ENCODE results near the gene KANK2.
"Not testable (repeated sequence)": the region's sequence is repeated elsewhere in the genome, so short reads cannot be mapped to it uniquely, and the experiment has no call there.

The KANK2 gene

GRCh38 chr19:11123114-11123513, 74.2 kb downstream of the KANK2 start:
- in situ Hi-C loops (cut with HindIII; ENCODE audit: low sequenced_read_pairs) = no loop called here
- TF ChIP-seq CTCF (IDR thresholded peaks at IDR 0.05; ENCODE audit: low read depth, low read length, missing control alignments) = no peak
- H3K4me3 ChIP-seq (ENCODE audit: low read depth, low read length) = no peak overlapping the region
- DNase-seq (ENCODE audit: low read depth) = no peak

GRCh38 chr19:11121963-11122362, 75.4 kb downstream of the KANK2 start:
- in situ Hi-C loops (cut with HindIII; ENCODE audit: low sequenced_read_pairs); DNase-seq (ENCODE audit: low read depth); H3K4me3 ChIP-seq (ENCODE audit: low read depth, low read length): not testable (repeated sequence)

- no peak for TF ChIP-seq CTCF (IDR thresholded peaks at IDR 0.05; ENCODE audit: low read depth, low read length, missing control alignments)
- H3K4me3 ChIP-seq (ENCODE audit: low read depth, low read length) = no peak overlapping the region
- in situ Hi-C loops (cut with HindIII; ENCODE audit: low sequenced_read_pairs) = no loop called here
- no peak for DNase-seq (ENCODE audit: low read depth)
These were observed 80.8 kb downstream of the KANK2 start for GRCh38 chr19:11116507-11116906.

GRCh38 chr19:11115895-11116446, 81.4 kb downstream of the KANK2 start:
- no peak for TF ChIP-seq CTCF (IDR thresholded peaks at IDR 0.05; ENCODE audit: low read depth, low read length, missing control alignments)
- H3K4me3 ChIP-seq (ENCODE audit: low read depth, low read length) = no peak overlapping the region
- no peak for DNase-seq (ENCODE audit: low read depth)
- in situ Hi-C loops (cut with HindIII; ENCODE audit: low sequenced_read_pairs) = no loop called here

DNA sequence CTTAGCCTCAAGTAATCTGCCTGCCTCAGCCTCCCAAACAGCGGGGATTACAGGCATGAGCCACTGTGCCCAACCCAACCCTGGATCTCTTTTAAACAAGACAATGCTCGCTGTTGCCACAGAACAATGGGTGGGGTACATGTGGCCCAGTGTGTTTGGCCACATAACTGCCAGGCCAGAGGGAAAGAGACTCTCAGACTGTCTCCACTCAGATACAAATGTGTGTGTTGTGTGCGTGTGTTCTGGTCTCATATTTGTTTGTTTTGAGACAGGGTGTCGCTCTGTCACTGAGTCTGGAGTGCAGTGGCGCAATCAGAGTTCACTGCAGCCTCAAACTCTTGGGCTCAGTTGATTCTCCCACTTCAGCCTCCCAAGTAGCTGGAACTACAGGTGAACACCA, 82.3 kb downstream of the KANK2 start:
- in situ Hi-C loops (cut with HindIII; ENCODE audit: low sequenced_read_pairs) = no loop called here
- no peak for TF ChIP-seq CTCF (IDR thresholded peaks at IDR 0.05; ENCODE audit: low read depth, low read length, missing control alignments)
- DNase-seq (ENCODE audit: low read depth) = no peak
- H3K4me3 ChIP-seq (ENCODE audit: low read depth, low read length) = no peak overlapping the region
